NCI-H774 (cell line): Measurements from ENCODE around the gene LAP3.
A peak's percentile ranks its signal among the peaks of the same experiment; 100 is the strongest.

Experiments
- DNase-seq: peaks from one replicate; lab custom pipeline; 2025; lab: John Stamatoyannopoulos, UW

LAP3 gene

GRCh38 chr4:17619416-17620105, 42.6 kb downstream of the LAP3 start:
- no peak for DNase-seq

- DNase-seq, result no peak
These were observed 46.5 kb downstream of the LAP3 start for GRCh38 chr4:17623451-17624001.

GRCh38 chr4:17624821-17625220, 47.8 kb downstream of the LAP3 start:
- DNase-seq, result no peak

- no peak for DNase-seq
These were observed 53.2 kb downstream of the LAP3 start for GRCh38 chr4:17630228-17630627.

- no peak for DNase-seq
These were observed 56.6 kb downstream of the LAP3 start for GRCh38 chr4:17633600-17633999.

- no peak for DNase-seq
These were observed 58.1 kb downstream of the LAP3 start for GRCh38 chr4:17635056-17635455.

GRCh38 chr4:17636341-17636695, 59.3 kb downstream of the LAP3 start:
- DNase-seq, result no peak

GRCh38 chr4:17636696-17637622, 60.0 kb downstream of the LAP3 start:
- DNase-seq, result peak; percentile 3

- DNase-seq, result no peak
These were observed 62.1 kb downstream of the LAP3 start for GRCh38 chr4:17639136-17639535.

- DNase-seq, result no peak
These were observed 65.4 kb downstream of the LAP3 start for GRCh38 chr4:17642398-17642783.

GRCh38 chr4:17646693-17647092, 69.7 kb downstream of the LAP3 start:
- no peak for DNase-seq

GRCh38 chr4:17647176-17647806, 70.3 kb downstream of the LAP3 start:
- no peak for DNase-seq

- no peak for DNase-seq
These were observed 70.9 kb downstream of the LAP3 start for GRCh38 chr4:17647927-17648326.

- DNase-seq, result no peak
These were observed 73.4 kb downstream of the LAP3 start for GRCh38 chr4:17650406-17650805.

- DNase-seq, result no peak
These were observed 77.7 kb downstream of the LAP3 start for GRCh38 chr4:17654701-17655100.

GRCh38 chr4:17657090-17657489, 80.1 kb downstream of the LAP3 start:
- DNase-seq, result no peak
